GM21786 (cell line): ENCODE results near the gene LCE1A.

Source experiments
- ATAC-seq: cut with Tn5 transposase; IDR thresholded peaks from one replicate; pipeline ENCODE4 v1.9.1; 2021; ENCODE audit not compliant: unreplicated experiment

Gene LCE1A

DNA sequence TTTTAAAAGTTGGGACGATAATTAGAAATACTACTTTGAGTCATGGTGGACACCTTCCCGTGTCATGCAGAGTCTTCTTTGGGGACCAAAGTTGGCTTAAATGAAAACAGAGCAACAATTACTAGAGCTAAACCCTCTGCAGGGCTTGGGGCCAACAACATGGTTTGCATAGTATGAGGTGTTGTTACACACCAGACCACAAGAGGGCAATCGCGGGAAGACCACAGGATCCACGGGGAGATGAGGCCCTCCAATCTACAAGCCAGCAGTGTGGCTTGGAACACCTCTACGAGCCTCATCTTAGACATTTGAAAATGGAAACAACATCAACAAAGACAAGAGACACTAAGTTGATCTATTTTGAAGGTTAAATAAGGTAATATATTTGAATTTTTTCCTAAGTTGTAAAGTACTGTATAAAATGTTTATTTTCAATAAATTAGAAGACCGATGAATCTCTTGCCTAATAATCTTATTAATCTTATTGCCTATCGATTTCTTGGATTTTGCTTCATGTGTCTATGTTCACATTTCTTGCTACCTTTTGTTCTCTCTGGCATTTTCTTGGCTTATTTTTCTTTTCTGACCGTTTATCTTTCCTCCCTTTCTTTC lies 42.6 kb downstream of the LCE1A start:
- no peak for ATAC-seq

DNA sequence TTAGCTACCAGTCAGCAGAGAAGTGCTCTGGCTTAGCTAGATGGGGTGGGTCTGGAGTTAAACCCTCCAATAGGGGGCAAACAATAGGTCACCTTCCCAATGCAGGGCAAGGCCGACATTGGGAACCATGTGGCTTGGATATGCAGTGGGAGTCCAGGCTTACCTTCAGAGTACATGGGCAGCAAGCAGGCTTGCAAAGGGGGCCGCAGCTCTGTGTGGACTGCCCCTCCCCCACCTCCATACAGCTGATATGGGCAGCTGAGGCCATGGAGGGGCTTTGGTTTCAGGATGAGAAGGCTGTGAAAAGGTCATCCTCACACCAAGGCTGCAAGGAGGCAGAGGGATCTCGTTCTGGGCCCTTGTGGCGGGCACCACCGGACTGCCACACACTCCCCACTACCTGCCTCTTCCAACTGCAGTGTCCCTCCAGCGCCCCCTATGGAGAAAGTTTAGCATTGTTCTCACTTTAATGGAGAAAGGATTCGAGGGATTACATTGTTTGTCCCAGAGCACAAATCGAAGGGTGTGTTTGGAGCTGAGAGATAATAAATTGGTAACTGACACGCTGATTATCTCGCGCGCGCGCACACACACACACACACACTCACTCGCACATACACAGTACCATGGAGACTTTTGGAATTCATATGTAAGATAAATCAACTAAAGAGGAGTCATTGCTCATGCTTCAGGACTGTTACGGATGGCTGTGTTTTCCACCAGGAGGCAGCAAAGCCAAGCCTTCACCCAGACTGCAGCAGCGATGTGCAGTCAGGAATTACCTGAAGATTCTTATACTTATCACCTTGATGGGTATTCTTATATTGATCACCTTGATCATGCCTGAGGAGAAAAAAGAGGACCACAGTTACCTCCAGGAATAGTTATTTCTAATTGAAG lies 43.8 kb downstream of the LCE1A start:
- ATAC-seq, result no peak

GRCh38 chr1:152871731-152872126 lies 44.5 kb downstream of the LCE1A start:
- no peak for ATAC-seq

GRCh38 chr1:152873495-152873894 lies 46.2 kb downstream of the LCE1A start:
- no peak for ATAC-seq

DNA sequence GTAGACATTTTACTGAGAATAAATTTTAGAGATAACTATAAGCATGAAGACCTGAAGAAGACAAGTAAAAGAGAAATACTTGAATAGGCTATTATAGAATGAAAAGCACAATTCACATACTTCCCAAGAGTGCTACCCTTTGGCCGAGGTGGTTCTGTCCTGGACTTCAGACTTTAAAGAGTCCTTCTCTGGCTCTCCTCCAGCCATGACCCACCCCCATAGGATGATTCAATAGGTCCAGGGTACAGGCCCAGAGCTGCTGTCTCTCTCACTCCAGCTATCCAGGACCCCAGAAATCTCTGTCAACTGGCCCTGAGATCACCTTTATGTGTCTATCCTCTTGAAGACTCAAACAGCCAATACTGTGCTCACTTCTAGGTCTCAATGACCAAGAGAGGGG lies 49.6 kb downstream of the LCE1A start:
- ATAC-seq, result no peak
